ENCODE results near the gene CLEC18A.
"Not testable (repeated sequence)": the region's sequence is repeated elsewhere in the genome, so short reads cannot be mapped to it uniquely, and the experiment has no call there.

DNA sequence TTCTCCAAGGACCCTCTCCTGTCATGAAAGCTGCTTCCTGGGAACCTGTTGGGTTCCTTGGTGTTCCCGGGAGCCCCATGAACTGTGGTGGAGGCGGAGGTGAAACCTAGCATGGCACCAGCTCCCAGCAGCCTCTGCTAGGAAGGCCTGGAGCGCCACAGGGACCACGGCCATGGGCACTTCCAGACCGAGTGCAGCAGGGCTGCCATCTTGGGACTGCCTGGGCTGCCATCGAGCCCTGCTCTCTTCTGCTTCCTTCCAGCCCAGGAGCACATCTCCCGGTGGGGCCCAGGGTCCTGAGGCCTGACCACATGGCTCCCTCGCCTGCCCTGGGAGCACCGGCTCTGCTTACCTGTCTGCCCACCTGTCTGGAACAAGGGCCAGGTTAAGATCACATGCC is 12.2 kb downstream of the CLEC18A start:
- TF ChIP-seq, protein P1, sequence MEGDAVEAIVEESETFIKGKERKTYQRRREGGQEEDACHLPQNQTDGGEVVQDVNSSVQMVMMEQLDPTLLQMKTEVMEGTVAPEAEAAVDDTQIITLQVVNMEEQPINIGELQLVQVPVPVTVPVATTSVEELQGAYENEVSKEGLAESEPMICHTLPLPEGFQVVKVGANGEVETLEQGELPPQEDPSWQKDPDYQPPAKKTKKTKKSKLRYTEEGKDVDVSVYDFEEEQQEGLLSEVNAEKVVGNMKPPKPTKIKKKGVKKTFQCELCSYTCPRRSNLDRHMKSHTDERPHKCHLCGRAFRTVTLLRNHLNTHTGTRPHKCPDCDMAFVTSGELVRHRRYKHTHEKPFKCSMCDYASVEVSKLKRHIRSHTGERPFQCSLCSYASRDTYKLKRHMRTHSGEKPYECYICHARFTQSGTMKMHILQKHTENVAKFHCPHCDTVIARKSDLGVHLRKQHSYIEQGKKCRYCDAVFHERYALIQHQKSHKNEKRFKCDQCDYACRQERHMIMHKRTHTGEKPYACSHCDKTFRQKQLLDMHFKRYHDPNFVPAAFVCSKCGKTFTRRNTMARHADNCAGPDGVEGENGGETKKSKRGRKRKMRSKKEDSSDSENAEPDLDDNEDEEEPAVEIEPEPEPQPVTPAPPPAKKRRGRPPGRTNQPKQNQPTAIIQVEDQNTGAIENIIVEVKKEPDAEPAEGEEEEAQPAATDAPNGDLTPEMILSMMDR (IDR thresholded peaks at IDR 0.05): not testable (repeated sequence)
- TF ChIP-seq EZH2, EZH2phosphoT487 (IDR thresholded peaks at IDR 0.05): not testable (repeated sequence)

Data from neural progenitor cell (in vitro differentiated cells).